ENCODE results near the gene CCDC181.
A peak's percentile ranks its signal among the peaks of the same experiment; 100 is the strongest.
"Not testable (repeated sequence)": the region's sequence is repeated elsewhere in the genome, so short reads cannot be mapped to it uniquely, and the experiment has no call there.

Gene CCDC181

DNA sequence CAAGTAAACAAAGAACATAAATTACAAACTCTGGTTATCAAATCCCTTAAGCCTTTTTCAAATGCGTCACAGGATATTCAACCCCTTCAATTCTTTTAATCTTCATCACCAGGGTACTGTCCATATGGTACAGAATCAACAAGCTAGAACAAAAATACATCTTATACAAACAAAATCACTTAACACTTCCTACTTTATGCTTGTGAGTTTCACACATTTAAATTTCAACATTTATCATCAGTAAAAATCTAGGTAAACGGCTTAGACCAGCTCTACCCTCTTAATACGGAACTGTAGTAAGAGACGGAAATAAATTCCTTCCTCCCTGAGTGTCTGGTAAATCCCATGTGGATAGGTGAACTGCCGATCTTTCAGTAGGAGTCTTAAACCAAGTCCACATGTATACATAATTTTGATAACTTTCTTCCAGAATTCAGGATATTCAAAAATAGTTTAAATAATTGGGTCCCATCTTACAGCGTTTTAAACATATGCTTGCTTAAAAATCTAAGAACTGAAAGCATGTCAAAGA, 1.0 kb downstream of the CCDC181 start:
- Histone ChIP-seq H2AFZ (ENCODE audit: low read depth, low read length) (no peak overlapping the region), H3K4me2 (ENCODE audit: low read length, poor library complexity, severe bottlenecking) (no peak overlapping the region), H3K27ac (ENCODE audit: low read length, poor library complexity, severe bottlenecking) (no peak overlapping the region), H2BK15ac (ENCODE audit: low read depth, poor library complexity, severe bottlenecking) (no peak overlapping the region), H4K91ac (ENCODE audit: low read length) (no peak overlapping the region), H3K4me1 (ENCODE audit: control insufficient read depth, insufficient read depth, low read depth, low read length) (no peaks in the 10 kb centered on the region), H3K23ac (ENCODE audit: low read length in 2 of 2) (no peak overlapping the region), H2BK5ac (ENCODE audit: low read depth, low read length, poor library complexity, severe bottlenecking) (no peak overlapping the region), H3K9me3 (ENCODE audit: control insufficient read depth, low read length) (no peaks in the 10 kb centered on the region), H3K79me1 (replicated peaks; ENCODE audit: low read length, poor library complexity, severe bottlenecking) (no peaks in the 10 kb centered on the region), H2AK5ac (ENCODE audit: low read length, severe bottlenecking) (no peak overlapping the region), H4K8ac (ENCODE audit: low read length) (no peak overlapping the region), H3K4me3 (ENCODE audit: insufficient read depth in 1 of 2, low read depth in 1 of 2, low read length in 2 of 2) (peak overlapping the region in 1 of 2 experiments; percentile 89), H3K4ac (ENCODE audit: low read depth in 1 of 2, low read length in 2 of 2) (no peak overlapping the region), H2BK12ac (ENCODE audit: low read length in 2 of 2) (no peak overlapping the region), H3K9ac (ENCODE audit: low read length) (peak overlapping the region; percentile 88), H3K14ac (ENCODE audit: low read length in 2 of 2) (no peak overlapping the region), H3K27me3 (ENCODE audit: control insufficient read depth in 1 of 2, insufficient read depth in 1 of 2, low read length in 2 of 2) (no peaks in the 10 kb centered on the region), H3K36me3 (ENCODE audit: control insufficient read depth in 1 of 2, insufficient read depth in 2 of 2, low read depth in 1 of 2, low read length in 2 of 2) (no peaks in the 10 kb centered on the region), H3K18ac (ENCODE audit: low read depth in 1 of 2, low read length in 2 of 2) (no peak overlapping the region), H2BK120ac (ENCODE audit: low read depth, low read length) (no peak overlapping the region)
- WGBS: 85% methylated on average over 4 of the region's 6 CpGs
- DNase-seq: no peak

DNA sequence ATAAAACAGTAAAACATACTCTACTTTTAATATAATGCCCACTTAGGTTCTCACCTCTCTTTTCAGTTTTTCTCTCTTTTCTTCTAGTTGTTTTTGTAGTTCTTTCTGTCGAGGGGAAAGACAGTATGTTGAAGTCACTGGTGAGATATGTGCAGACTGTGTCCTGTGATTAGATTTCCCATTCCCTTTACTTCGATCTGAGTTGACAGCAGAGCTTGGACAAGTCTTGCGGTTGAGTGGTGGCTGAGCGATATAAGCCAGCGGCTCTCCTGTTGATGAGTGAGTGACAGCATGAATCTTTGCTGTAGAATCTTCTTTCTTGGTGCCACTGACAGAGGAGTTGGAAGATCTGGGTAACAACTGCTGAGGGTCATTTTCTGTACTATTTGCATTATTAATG, 6.0 kb downstream of the CCDC181 start:
- 84% methylated on average over 5 of the region's 5 CpGs for WGBS

GRCh38 chr1:169414952-169415351, 12.3 kb downstream of the CCDC181 start:
- WGBS: 86% methylated on average over 2 of the region's 2 CpGs
- no peak overlapping the region for H2AK5ac ChIP-seq (ENCODE audit: low read length, severe bottlenecking)
- no peak overlapping the region for H4K8ac ChIP-seq (ENCODE audit: low read length)
- H4K91ac ChIP-seq (ENCODE audit: low read length): no peak overlapping the region
- DNase-seq: no peak
- no peak overlapping the region for H3K27ac ChIP-seq (ENCODE audit: low read length, poor library complexity, severe bottlenecking)
- no peak overlapping the region for H3K4me2 ChIP-seq (ENCODE audit: low read length, poor library complexity, severe bottlenecking)
- no peak overlapping the region for H3K9ac ChIP-seq (ENCODE audit: low read length)
- no peaks in the 10 kb centered on the region for H3K79me1 ChIP-seq (replicated peaks; ENCODE audit: low read length, poor library complexity, severe bottlenecking)
- no peak overlapping the region for H3K18ac ChIP-seq (ENCODE audit: low read depth in 1 of 2, low read length in 2 of 2)
- no peak overlapping the region for H2AFZ ChIP-seq (ENCODE audit: low read depth, low read length)
- no peak overlapping the region for H3K4me3 ChIP-seq (ENCODE audit: insufficient read depth in 1 of 2, low read depth in 1 of 2, low read length in 2 of 2)
- no peak overlapping the region for H2BK12ac ChIP-seq (ENCODE audit: low read length in 2 of 2)
- H2BK120ac ChIP-seq (ENCODE audit: low read depth, low read length): no peak overlapping the region
- H3K4ac ChIP-seq (ENCODE audit: low read depth in 1 of 2, low read length in 2 of 2): no peak overlapping the region
- no peak overlapping the region for H3K23ac ChIP-seq (ENCODE audit: low read length in 2 of 2)
- H2BK15ac ChIP-seq (ENCODE audit: low read depth, poor library complexity, severe bottlenecking): no peak overlapping the region
- no peak overlapping the region for H2BK5ac ChIP-seq (ENCODE audit: low read depth, low read length, poor library complexity, severe bottlenecking)
- H3K4me1 ChIP-seq (ENCODE audit: control insufficient read depth, insufficient read depth, low read depth, low read length): no peaks in the 10 kb centered on the region
- no peaks in the 10 kb centered on the region for H3K27me3 ChIP-seq (ENCODE audit: control insufficient read depth in 1 of 2, insufficient read depth in 1 of 2, low read length in 2 of 2)
- H3K36me3 ChIP-seq (ENCODE audit: control insufficient read depth in 1 of 2, insufficient read depth in 2 of 2, low read depth in 1 of 2, low read length in 2 of 2): no peaks in the 10 kb centered on the region
- no peaks in the 10 kb centered on the region for H3K9me3 ChIP-seq (ENCODE audit: control insufficient read depth, low read length)
- no peak overlapping the region for H3K14ac ChIP-seq (ENCODE audit: low read length in 2 of 2)

More for the DNA sequence above, 6.0 kb downstream of the CCDC181 start:
- H2AK5ac ChIP-seq (ENCODE audit: low read length, severe bottlenecking): no peak overlapping the region
- no peaks in the 10 kb centered on the region for H3K9me3 ChIP-seq (ENCODE audit: control insufficient read depth, low read length)
- H2BK120ac ChIP-seq (ENCODE audit: low read depth, low read length): no peak overlapping the region
- H3K27ac ChIP-seq (ENCODE audit: low read length, poor library complexity, severe bottlenecking): no peak overlapping the region
- no peak for DNase-seq
- no peak overlapping the region for H2BK15ac ChIP-seq (ENCODE audit: low read depth, poor library complexity, severe bottlenecking)
- no peak overlapping the region for H3K4ac ChIP-seq (ENCODE audit: low read depth in 1 of 2, low read length in 2 of 2)
- H2BK5ac ChIP-seq (ENCODE audit: low read depth, low read length, poor library complexity, severe bottlenecking): no peak overlapping the region
- H3K36me3 ChIP-seq (ENCODE audit: control insufficient read depth in 1 of 2, insufficient read depth in 2 of 2, low read depth in 1 of 2, low read length in 2 of 2): no peaks in the 10 kb centered on the region
- H3K4me3 ChIP-seq (ENCODE audit: insufficient read depth in 1 of 2, low read depth in 1 of 2, low read length in 2 of 2): no peak overlapping the region
- H3K18ac ChIP-seq (ENCODE audit: low read depth in 1 of 2, low read length in 2 of 2): no peak overlapping the region
- no peak overlapping the region for H2BK12ac ChIP-seq (ENCODE audit: low read length in 2 of 2)
- H4K91ac ChIP-seq (ENCODE audit: low read length): no peak overlapping the region
- no peaks in the 10 kb centered on the region for H3K27me3 ChIP-seq (ENCODE audit: control insufficient read depth in 1 of 2, insufficient read depth in 1 of 2, low read length in 2 of 2)
- H3K14ac ChIP-seq (ENCODE audit: low read length in 2 of 2): no peak overlapping the region
- H3K4me1 ChIP-seq (ENCODE audit: control insufficient read depth, insufficient read depth, low read depth, low read length): no peaks in the 10 kb centered on the region
- no peak overlapping the region for H3K23ac ChIP-seq (ENCODE audit: low read length in 2 of 2)
- no peak overlapping the region for H3K9ac ChIP-seq (ENCODE audit: low read length)
- H3K4me2 ChIP-seq (ENCODE audit: low read length, poor library complexity, severe bottlenecking): peak overlapping the region; percentile 29
- no peak overlapping the region for H2AFZ ChIP-seq (ENCODE audit: low read depth, low read length)
- no peaks in the 10 kb centered on the region for H3K79me1 ChIP-seq (replicated peaks; ENCODE audit: low read length, poor library complexity, severe bottlenecking)
- H4K8ac ChIP-seq (ENCODE audit: low read length): no peak overlapping the region

GRCh38 chr1:169408340-169408739, 18.9 kb downstream of the CCDC181 start:
- H3K27me3 ChIP-seq (ENCODE audit: control insufficient read depth in 1 of 2, insufficient read depth in 1 of 2, low read length in 2 of 2); H2BK12ac ChIP-seq (ENCODE audit: low read length in 2 of 2); H3K4me2 ChIP-seq (ENCODE audit: low read length, poor library complexity, severe bottlenecking); H3K23ac ChIP-seq (ENCODE audit: low read length in 2 of 2); H2BK120ac ChIP-seq (ENCODE audit: low read depth, low read length); H3K14ac ChIP-seq (ENCODE audit: low read length in 2 of 2); H3K4ac ChIP-seq (ENCODE audit: low read depth in 1 of 2, low read length in 2 of 2); H4K91ac ChIP-seq (ENCODE audit: low read length); H2AK5ac ChIP-seq (ENCODE audit: low read length, severe bottlenecking); H2AFZ ChIP-seq (ENCODE audit: low read depth, low read length); H3K27ac ChIP-seq (ENCODE audit: low read length, poor library complexity, severe bottlenecking); H3K9ac ChIP-seq (ENCODE audit: low read length); H3K4me3 ChIP-seq (ENCODE audit: insufficient read depth in 1 of 2, low read depth in 1 of 2, low read length in 2 of 2); DNase-seq; H2BK15ac ChIP-seq (ENCODE audit: low read depth, poor library complexity, severe bottlenecking); H4K8ac ChIP-seq (ENCODE audit: low read length); H3K18ac ChIP-seq (ENCODE audit: low read depth in 1 of 2, low read length in 2 of 2); H3K79me1 ChIP-seq (replicated peaks; ENCODE audit: low read length, poor library complexity, severe bottlenecking); H2BK5ac ChIP-seq (ENCODE audit: low read depth, low read length, poor library complexity, severe bottlenecking); H3K36me3 ChIP-seq (ENCODE audit: control insufficient read depth in 1 of 2, insufficient read depth in 2 of 2, low read depth in 1 of 2, low read length in 2 of 2); H3K9me3 ChIP-seq (ENCODE audit: control insufficient read depth, low read length); H3K4me1 ChIP-seq (ENCODE audit: control insufficient read depth, insufficient read depth, low read depth, low read length): not testable (repeated sequence)
- WGBS: 96% methylated on average over 5 of the region's 5 CpGs

Measured in mesenchymal stem cell (in vitro differentiated cells and primary cell).